SK-N-SH (cell line): ENCODE measurements around the gene KRTAP1-1. TPM values are rescaled to one million over a fixed set of nuclear protein-coding genes. Genes with fewer than 3 reads are reported as not detected.

Source experiments
- CTCF ChIA-PET: fragments of 300-600, 350-600 bp; formaldehyde crosslinking; extraction: SDS; loops from one replicate; lab custom pipeline; 2021; lab: Yijun Ruan, JAX
- POLR2A ChIA-PET: fragments of 350-600 bp; sonication (Branson Sonifier 250); formaldehyde crosslinking; extraction: SDS; loops from one replicate; lab custom pipeline; 2020; ENCODE audit warnings: antibody characterized with exemption, inconsistent platforms; lab: Yijun Ruan, JAX
- DNase-seq: peaks from one replicate; pipeline ENCODE4 v3.0.0; 2012
- H2AFZ ChIP-seq: fragments of 200-600 bp; sonication (generic); 2 replicates; pipeline ENCODE4 v1.8.1; 2016; ENCODE audit warnings: antibody characterized with exemption, mild to moderate bottlenecking, low read depth
- H3F3A ChIP-seq: fragments of 200-600 bp; sonication (generic); replicated peaks from 2 replicates; pipeline ENCODE3; 2016; ENCODE audit warnings: antibody characterized with exemption, mild to moderate bottlenecking; ENCODE audit not compliant: insufficient read depth
- H3K27ac ChIP-seq, 2 experiments: fragments of 200-500 bp in 1 of 2; fragments of 200-600 bp in 1 of 2; sonication (Bioruptor generic) in 1 of 2; sonication (generic), shearing (Covaris generic) in 1 of 2; 2 replicates each; pipeline versions ENCODE4 v1.5.1 to v1.6.1; 2014 to 2016; ENCODE audit warnings: low read depth in 2 of 2, inconsistent platforms in 1 of 2, low read length in 1 of 2, mild to moderate bottlenecking in 1 of 2, mixed read lengths in 1 of 2
- H3K27me3 ChIP-seq: fragments of 200-600 bp; sonication (generic), shearing (Covaris generic); 2 replicates; pipeline ENCODE4 v1.6.1; 2016; ENCODE audit warnings: mixed run types; ENCODE audit not compliant: insufficient read depth
- H3K36me3 ChIP-seq, 2 experiments: fragments of 200-500 bp in 1 of 2; fragments of 200-600 bp in 1 of 2; sonication (Bioruptor generic) in 1 of 2; sonication (generic) in 1 of 2; replicated peaks in 1 of 2; 2 replicates each; pipeline versions ENCODE3 to v1.5.1; 2014 to 2016; ENCODE audit warnings: low read length in 1 of 2, mild to moderate bottlenecking in 1 of 2; ENCODE audit not compliant: insufficient read depth in 2 of 2, control insufficient read depth in 1 of 2
- H3K4me1 ChIP-seq, 2 experiments: fragments of 200-500 bp in 1 of 2; fragments of 200-600 bp in 1 of 2; sonication (Bioruptor generic) in 1 of 2; sonication (generic), shearing (Covaris generic) in 1 of 2; 2 replicates each; pipeline versions ENCODE4 v1.5.1 to v1.6.1; 2014 to 2016; ENCODE audit warnings: low read depth in 1 of 2, low read length in 1 of 2, mixed run types in 1 of 2; ENCODE audit not compliant: insufficient read depth in 2 of 2, control insufficient read depth in 1 of 2
- H3K4me2 ChIP-seq: fragments of 200-600 bp; sonication (generic), shearing (Covaris generic); 2 replicates; pipeline ENCODE4 v1.6.1; 2017; ENCODE audit warnings: mixed run types
- H3K4me3 ChIP-seq, 2 experiments: fragments of 200-500 bp in 1 of 2; fragments of 200-600 bp in 1 of 2; sonication (Bioruptor generic) in 1 of 2; sonication (generic), shearing (Covaris generic) in 1 of 2; 2 replicates each; pipeline versions ENCODE4 v1.5.1 to v1.8.1; 2014 to 2016; ENCODE audit warnings: low read depth in 2 of 2, inconsistent platforms in 1 of 2, low read length in 1 of 2, mild to moderate bottlenecking in 1 of 2, mixed read lengths in 1 of 2, moderate library complexity in 1 of 2
- H3K79me2 ChIP-seq: fragments of 200-600 bp; sonication (generic); 2 replicates; pipeline ENCODE4 v1.8.1; 2017; ENCODE audit warnings: mild to moderate bottlenecking; ENCODE audit not compliant: insufficient read depth
- H3K9ac ChIP-seq: fragments of 200-600 bp; sonication (generic); 2 replicates; pipeline ENCODE4 v1.6.1; 2017; ENCODE audit warnings: mixed run types
- H3K9me2 ChIP-seq: fragments of 200-600 bp; sonication (generic); 2 replicates; pipeline ENCODE4 v1.6.1; 2017; ENCODE audit warnings: mixed run types
- H3K9me3 ChIP-seq: fragments of 200-600 bp; sonication (generic); 2 replicates; pipeline ENCODE4 v1.6.1; 2017; ENCODE audit warnings: mixed run types, mild to moderate bottlenecking, moderate library complexity
- H4K20me1 ChIP-seq: fragments of 200-600 bp; sonication (generic); 2 replicates; pipeline ENCODE4 v1.6.1; 2017; ENCODE audit warnings: mild to moderate bottlenecking, mixed run types; ENCODE audit not compliant: insufficient read depth
- ELF1 ChIP-seq: IDR thresholded peaks from 2 replicates; pipeline ENCODE4 v1.4.0; 2012
- EP300 ChIP-seq, 2 experiments: IDR thresholded peaks; 2 replicates each; pipeline versions ENCODE4 v1.4.0 to v1.6.1; 2012; ENCODE audit warnings: borderline replicate concordance in 1 of 2, low read depth in 1 of 2, low read length in 1 of 2
- EZH2phosphoT487 ChIP-seq: fragments of 200-600 bp; sonication (generic); IDR thresholded peaks from 2 replicates; pipeline ENCODE4 v1.6.1; 2017; ENCODE audit warnings: low read depth, mixed run types, mild to moderate bottlenecking, antibody characterized with exemption, moderate library complexity, borderline replicate concordance
- GATA2 ChIP-seq: sonication (generic); formaldehyde crosslinking; IDR thresholded peaks from 2 replicates; pipeline ENCODE4 v1.5.0; 2020; ENCODE audit warnings: mild to moderate bottlenecking, missing genetic modification reagents
- MEF2A ChIP-seq: IDR thresholded peaks from 2 replicates; pipeline ENCODE4 v1.4.0; 2012; ENCODE audit warnings: low read depth, borderline replicate concordance
- MXI1 ChIP-seq: IDR thresholded peaks from 2 replicates; pipeline ENCODE4 v1.6.1; 2012; ENCODE audit warnings: mild to moderate bottlenecking, low read depth, low read length, improper control_type of control experiment
- NFIC ChIP-seq: IDR thresholded peaks from 2 replicates; pipeline ENCODE4 v1.4.0; 2012; ENCODE audit warnings: borderline replicate concordance
- POLR2AphosphoS5 ChIP-seq: IDR thresholded peaks from 2 replicates; pipeline ENCODE4 v1.6.1; 2012; ENCODE audit warnings: low read depth, low read length
- RAD21 ChIP-seq: IDR thresholded peaks from 2 replicates; pipeline ENCODE4 v1.6.1; 2012; ENCODE audit warnings: mild to moderate bottlenecking, low read length
- RCOR1 ChIP-seq: fragments of 150-350 bp; IDR thresholded peaks from 2 replicates; pipeline ENCODE4 v1.6.1; 2017; ENCODE audit warnings: antibody characterized with exemption, low read length
- RFX5 ChIP-seq: IDR thresholded peaks from 2 replicates; pipeline ENCODE4 v1.6.1; 2012; ENCODE audit warnings: mild to moderate bottlenecking, improper control_type of control experiment, low read length
- RXRA ChIP-seq: IDR thresholded peaks from 2 replicates; pipeline ENCODE4 v1.4.0; 2012; ENCODE audit warnings: low read depth, mild to moderate bottlenecking, borderline replicate concordance
- SMC3 ChIP-seq: IDR thresholded peaks from 2 replicates; pipeline ENCODE4 v1.6.1; 2012; ENCODE audit warnings: low read depth, low read length, improper control_type of control experiment
- TCF12 ChIP-seq: IDR thresholded peaks from 2 replicates; pipeline ENCODE4 v1.4.0; 2012
- YY1 ChIP-seq: IDR thresholded peaks from 2 replicates; pipeline ENCODE4 v1.4.0; 2012; ENCODE audit warnings: low read depth, mild to moderate bottlenecking
- WGBS: methylation state at CpG from one replicate; pipeline ENCODE4 v1.1.6; 2017; ENCODE audit warnings: low lambda C conversion rate; 5-methylcytosine and 5-hydroxymethylcytosine counted together
- polyA plus RNA-seq, 3 experiments: library from polyadenylated mRNA; depleted of rRNA; stranded (reverse); fragments of >200 nt; gene quantifications; 2 replicates each; pipeline ENCODE4 v1.2.3, GENCODE V29; 2012
- TF ChIP-seq, protein P1 (sequence below): IDR thresholded peaks from 2 replicates; pipeline ENCODE4 v1.4.0; 2012; ENCODE audit warnings: low read depth, borderline replicate concordance
- TF ChIP-seq, protein P2 (sequence below): fragments of 150-350 bp; IDR thresholded peaks from 2 replicates; pipeline ENCODE4 v1.6.1; 2017; ENCODE audit warnings: antibody characterized with exemption, low read length, low read depth, borderline replicate concordance
- TF ChIP-seq, protein P3 (sequence below): IDR thresholded peaks from 2 replicates; pipeline ENCODE4; 2012

KRTAP1-1 gene
- polyA plus RNA-seq, 1 of the 3 experiments (the other 2 are of a cell fraction), result not detected

DNA sequence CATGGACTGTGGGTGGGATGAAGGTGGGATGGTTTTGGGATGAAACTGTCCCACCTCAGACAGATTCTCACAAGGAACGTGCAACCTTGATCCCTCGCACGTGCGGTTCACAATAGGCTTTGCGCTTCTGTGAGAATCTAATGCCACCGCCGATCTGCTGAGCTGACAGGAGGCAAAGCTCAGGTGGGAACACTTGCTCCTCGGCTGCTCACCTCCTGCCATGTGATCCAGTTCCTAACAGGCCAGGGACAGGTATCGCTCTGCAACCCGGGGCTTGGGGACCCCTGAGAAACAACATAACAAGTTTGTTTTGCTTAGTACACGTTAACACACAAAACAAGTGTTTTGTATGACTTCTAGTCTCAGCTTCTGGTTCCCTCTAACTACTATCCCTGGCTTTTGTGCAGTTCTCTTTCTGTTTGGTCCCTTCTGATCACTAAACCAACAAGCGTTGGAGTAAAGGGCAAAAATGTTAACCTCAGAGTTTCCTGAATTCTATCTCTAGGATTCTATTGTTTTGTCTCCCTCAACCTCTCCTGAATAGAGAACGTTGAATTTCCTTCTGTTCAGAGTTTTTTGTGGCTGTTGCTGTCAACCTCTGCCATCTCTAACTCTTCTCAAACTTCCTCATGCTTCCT lies 24.6 kb downstream of the KRTAP1-1 start:
- no peak for DNase-seq
- Histone ChIP-seq H3K36me3 (no peaks in the 10 kb centered on the region), H4K20me1 (no peaks in the 10 kb centered on the region), H3K4me1 (no peaks in the 10 kb centered on the region), H3K9me3 (no peaks in the 10 kb centered on the region), H2AFZ (no peak overlapping the region), H3K9me2 (no peaks in the 10 kb centered on the region), H3K4me2 (no peak overlapping the region), H3K79me2 (no peaks in the 10 kb centered on the region), H3K27ac (no peak overlapping the region), H3K27me3 (peaks cover 31% of the 10 kb centered on the region; the same call in 1 of the 2 replicates), H3K9ac (no peak overlapping the region), H3K4me3 (no peak overlapping the region), H3F3A (no peaks in the 10 kb centered on the region)
- WGBS, result 23% methylated on average over 12 of the region's 13 CpGs
- CTCF ChIA-PET, result interaction anchor here (0.7 to 0.8 kb wide), 2 partner anchors 9 to 32 kb away, joined by 3 read pairs; no protein-coding TSS in a partner anchor
- TF ChIP-seq RAD21, result no peak
- TF ChIP-seq GATA2 (CRISPR knock-in tag), result no peak
- no peak for TF ChIP-seq RXRA
- no peak for TF ChIP-seq POLR2AphosphoS5
- TF ChIP-seq, protein P1, sequence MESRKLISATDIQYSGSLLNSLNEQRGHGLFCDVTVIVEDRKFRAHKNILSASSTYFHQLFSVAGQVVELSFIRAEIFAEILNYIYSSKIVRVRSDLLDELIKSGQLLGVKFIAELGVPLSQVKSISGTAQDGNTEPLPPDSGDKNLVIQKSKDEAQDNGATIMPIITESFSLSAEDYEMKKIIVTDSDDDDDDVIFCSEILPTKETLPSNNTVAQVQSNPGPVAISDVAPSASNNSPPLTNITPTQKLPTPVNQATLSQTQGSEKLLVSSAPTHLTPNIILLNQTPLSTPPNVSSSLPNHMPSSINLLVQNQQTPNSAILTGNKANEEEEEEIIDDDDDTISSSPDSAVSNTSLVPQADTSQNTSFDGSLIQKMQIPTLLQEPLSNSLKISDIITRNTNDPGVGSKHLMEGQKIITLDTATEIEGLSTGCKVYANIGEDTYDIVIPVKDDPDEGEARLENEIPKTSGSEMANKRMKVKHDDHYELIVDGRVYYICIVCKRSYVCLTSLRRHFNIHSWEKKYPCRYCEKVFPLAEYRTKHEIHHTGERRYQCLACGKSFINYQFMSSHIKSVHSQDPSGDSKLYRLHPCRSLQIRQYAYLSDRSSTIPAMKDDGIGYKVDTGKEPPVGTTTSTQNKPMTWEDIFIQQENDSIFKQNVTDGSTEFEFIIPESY, result no peak
- TF ChIP-seq MEF2A, result no peak
- no peak for TF ChIP-seq SMC3
- TF ChIP-seq, protein P2, sequence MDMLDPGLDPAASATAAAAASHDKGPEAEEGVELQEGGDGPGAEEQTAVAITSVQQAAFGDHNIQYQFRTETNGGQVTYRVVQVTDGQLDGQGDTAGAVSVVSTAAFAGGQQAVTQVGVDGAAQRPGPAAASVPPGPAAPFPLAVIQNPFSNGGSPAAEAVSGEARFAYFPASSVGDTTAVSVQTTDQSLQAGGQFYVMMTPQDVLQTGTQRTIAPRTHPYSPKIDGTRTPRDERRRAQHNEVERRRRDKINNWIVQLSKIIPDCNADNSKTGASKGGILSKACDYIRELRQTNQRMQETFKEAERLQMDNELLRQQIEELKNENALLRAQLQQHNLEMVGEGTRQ, result no peak
- TF ChIP-seq EP300 (IDR thresholded peaks at IDR 0.05; ENCODE audit: borderline replicate concordance in 1 of 2, low read depth in 1 of 2, low read length in 1 of 2), result no peak
- TF ChIP-seq ELF1, result no peak
- TF ChIP-seq YY1, result no peak
- no peak for TF ChIP-seq TCF12
- TF ChIP-seq RFX5, result no peak
- no peak for TF ChIP-seq EZH2phosphoT487
- TF ChIP-seq MXI1, result no peak
- POLR2A ChIA-PET, result no interaction called here

DNA sequence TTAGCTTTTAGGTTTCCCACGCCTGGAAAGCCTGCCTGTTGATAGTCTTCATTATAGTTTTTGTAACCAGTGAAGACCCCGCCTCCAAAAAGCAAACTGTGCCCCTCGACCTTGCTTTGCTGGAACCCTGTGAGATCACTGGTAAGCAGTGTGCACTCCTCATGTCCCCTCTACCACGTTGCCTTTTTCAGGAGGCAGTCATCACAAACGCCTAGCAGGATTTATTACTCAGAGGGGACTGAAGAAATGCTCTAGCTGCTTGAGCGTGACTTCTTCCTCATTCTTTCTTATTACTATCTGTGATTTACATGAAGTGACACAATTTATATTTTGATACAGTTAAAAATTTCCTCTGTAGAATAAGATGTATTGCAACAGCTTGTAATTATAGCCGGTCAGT lies 25.8 kb downstream of the KRTAP1-1 start:
- peaks cover 36% of the 10 kb centered on the region; the same call in 1 of the 2 replicates for H3K27me3 ChIP-seq
- ChIA-PET POLR2A (no interaction called here), CTCF (interaction anchor here (0.6 kb wide), 1 partner anchor 58 kb away, joined by 3 read pairs; no protein-coding TSS in a partner anchor)
- 14% methylated on average over 7 of the region's 7 CpGs for WGBS
- H3K36me3 ChIP-seq, result no peaks in the 10 kb centered on the region
- H2AFZ ChIP-seq, result no peak overlapping the region
- no peak overlapping the region for H3K27ac ChIP-seq
- no peaks in the 10 kb centered on the region for H3K9me2 ChIP-seq
- DNase-seq, result no peak
- H3K79me2 ChIP-seq, result no peaks in the 10 kb centered on the region
- H3F3A ChIP-seq, result no peaks in the 10 kb centered on the region
- H4K20me1 ChIP-seq, result no peaks in the 10 kb centered on the region
- no peaks in the 10 kb centered on the region for H3K9me3 ChIP-seq
- H3K4me2 ChIP-seq, result no peak overlapping the region
- TF ChIP-seq TCF12, result no peak
- no peak for TF ChIP-seq RAD21
- TF ChIP-seq RCOR1, result no peak
- TF ChIP-seq SMC3, result no peak
- no peak for TF ChIP-seq NFIC
- TF ChIP-seq, protein P3, sequence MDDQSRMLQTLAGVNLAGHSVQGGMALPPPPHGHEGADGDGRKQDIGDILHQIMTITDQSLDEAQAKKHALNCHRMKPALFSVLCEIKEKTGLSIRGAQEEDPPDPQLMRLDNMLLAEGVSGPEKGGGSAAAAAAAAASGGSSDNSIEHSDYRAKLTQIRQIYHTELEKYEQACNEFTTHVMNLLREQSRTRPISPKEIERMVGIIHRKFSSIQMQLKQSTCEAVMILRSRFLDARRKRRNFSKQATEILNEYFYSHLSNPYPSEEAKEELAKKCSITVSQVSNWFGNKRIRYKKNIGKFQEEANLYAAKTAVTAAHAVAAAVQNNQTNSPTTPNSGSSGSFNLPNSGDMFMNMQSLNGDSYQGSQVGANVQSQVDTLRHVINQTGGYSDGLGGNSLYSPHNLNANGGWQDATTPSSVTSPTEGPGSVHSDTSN, result no peak
- H3K9ac ChIP-seq, result no peak overlapping the region
- H3K4me3 ChIP-seq, result no peak overlapping the region
- no peaks in the 10 kb centered on the region for H3K4me1 ChIP-seq
